ENCODE measurements around the gene MAP2. TPM values are rescaled to one million over a fixed set of nuclear protein-coding genes. Genes with fewer than 3 reads are reported as not detected.

The MAP2 gene
- total RNA-seq, 1 experiment from 2014 or later = 7.4 TPM

DNA sequence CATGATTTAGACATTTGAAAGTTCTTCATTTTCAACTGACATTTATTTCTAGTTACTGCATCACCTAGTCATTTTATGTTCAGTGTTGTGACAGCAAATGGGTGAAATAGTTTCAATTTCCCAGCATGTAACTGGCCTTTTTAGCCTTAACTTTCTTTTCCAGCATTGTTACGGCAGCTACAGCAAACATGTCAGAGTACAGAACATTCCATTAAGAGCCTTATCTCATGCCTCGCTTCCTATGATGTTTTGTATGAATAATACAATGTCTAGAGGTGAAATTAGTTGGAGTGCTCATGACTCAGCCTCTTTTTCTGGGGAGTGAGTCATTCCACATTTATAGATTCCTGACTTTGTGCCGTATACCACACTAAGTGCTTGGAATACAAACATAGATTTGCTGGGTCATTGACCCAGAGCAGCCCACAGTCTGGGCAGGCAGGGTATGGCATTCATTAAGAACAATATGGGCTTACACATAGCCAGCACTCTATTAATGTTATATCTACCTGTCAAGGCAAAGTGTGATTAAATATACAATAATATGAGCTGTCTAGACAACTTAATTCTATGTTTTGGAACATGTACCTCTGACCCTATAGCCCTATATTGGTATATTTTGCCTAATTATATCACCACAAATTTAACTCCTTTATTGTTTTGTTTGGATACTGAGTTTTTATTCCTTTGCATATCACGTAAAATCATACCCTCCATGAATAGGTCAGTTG lies 72.2 kb downstream of the MAP2 start (continued):
- TF ChIP-seq REST (IDR thresholded peaks at IDR 0.05; ENCODE audit: low read depth) (no peak), EGR1 (IDR thresholded peaks at IDR 0.05; ENCODE audit: low read depth) (no peak)

- Histone ChIP-seq H3K4me2 (ENCODE audit: low read length) (peak overlapping the region; percentile 62), H3K27me3 (ENCODE audit: insufficient read depth, low read length) (peaks cover 10% of the 10 kb centered on the region; the same call in 1 of the 2 replicates), H3K36me3 (ENCODE audit: control insufficient read depth in 1 of 2, insufficient read depth in 2 of 2, low read length in 2 of 2) (no peaks in the 10 kb centered on the region), H3K4me1 (ENCODE audit: control insufficient read depth in 1 of 2, insufficient read depth in 2 of 2, low read length in 2 of 2) (peaks cover 16 to 22% of the 10 kb centered on the region in 2 experiments), H2AFZ (ENCODE audit: low read depth, low read length, poor library complexity, severe bottlenecking) (no peak overlapping the region), H3K9ac (ENCODE audit: low read length) (no peak overlapping the region), H3K79me2 (ENCODE audit: insufficient read depth, low read length) (no peaks in the 10 kb centered on the region), H3K27ac (ENCODE audit: low read depth, low read length) (no peak overlapping the region), H4K20me1 (ENCODE audit: insufficient read depth) (no peaks in the 10 kb centered on the region), H3K4me3 (replicated peaks in 1 of 2; ENCODE audit: low read depth in 1 of 2, low read length in 2 of 2) (no peak overlapping the region), H3K9me2 (ENCODE audit: insufficient read depth) (no peaks in the 10 kb centered on the region), H3K9me3 (ENCODE audit: control insufficient read depth in 1 of 2, insufficient read depth in 1 of 2, low read depth in 1 of 2, low read length in 2 of 2) (no peaks in the 10 kb centered on the region)
- BruUV-seq (replicated peaks) = no TSS peak
- peak; percentile 12; the same call in 1 of the 2 replicates for ATAC-seq
- no peak for DNase-seq (ENCODE audit: low read depth, low spot score)
- POLR2A ChIA-PET = no interaction called here
- RAD21 ChIA-PET (ENCODE audit: low non-redundant PET in 1 of 2, low total read pairs in 2 of 2, uncharacterized antibody in 2 of 2, unreplicated experiment in 2 of 2) = no interaction called here
- intact Hi-C loops (cut with micrococcal nuclease) = no loop called here
- CTCF ChIA-PET = interaction anchor here (1.9 kb wide), 1 partner anchor 71 kb away, joined by 5 read pairs; no protein-coding TSS in a partner anchor
- TF ChIP-seq MAX (IDR thresholded peaks at IDR 0.05) (no peak), FOSL1 (IDR thresholded peaks at IDR 0.05; ENCODE audit: low read depth) (no peak), ZBTB33 (IDR thresholded peaks at IDR 0.05; ENCODE audit: extremely low read depth, insufficient replicate concordance, low read length) (no peak), POLR2A (IDR thresholded peaks at IDR 0.05; ENCODE audit: borderline replicate concordance, extremely low read depth, insufficient read depth, insufficient read length) (no peak), POLR2AphosphoS5 (IDR thresholded peaks at IDR 0.05; ENCODE audit: low read depth, low read length) (no peak), SIN3A (IDR thresholded peaks at IDR 0.05; ENCODE audit: low read depth) (no peak), YY1 (IDR thresholded peaks at IDR 0.05; ENCODE audit: extremely low read depth, insufficient replicate concordance, low read depth, low read length) (no peak), REST (IDR thresholded peaks at IDR 0.05; ENCODE audit: low read depth) (no peak), RAD21 (IDR thresholded peaks at IDR 0.05; ENCODE audit: low read depth) (no peak), TCF7L2 (IDR thresholded peaks at IDR 0.05; ENCODE audit: borderline replicate concordance, extremely low read depth, insufficient read depth, insufficient read length) (no peak)
Observed at GRCh38 chr2:209496586-209496982, 72.7 kb downstream of the MAP2 start.
